B cell (primary cell): ENCODE measurements around the gene SMIM7. TPM values are rescaled to one million over a fixed set of nuclear protein-coding genes. Genes with fewer than 3 reads are reported as not detected.
A peak's percentile ranks its signal among the peaks of the same experiment; 100 is the strongest.

ENCODE experiments used
- ATAC-seq: fragments of 200-7000 bp; cut with Tn5 transposase; one replicate; pipeline ENCODE4 v1.10.0; 2021; ENCODE audit warnings: low read depth, mild to moderate bottlenecking, moderate number of reproducible peaks, moderate library complexity
- CTCF ChIA-PET: fragments of 350-600 bp; sonication (Branson Sonifier 250); formaldehyde crosslinking; loops from one replicate; lab custom pipeline; 2021; ENCODE audit warnings: antibody characterized with exemption, inconsistent platforms; lab: Charles Lee
- POLR2A ChIA-PET: fragments of 350-600 bp; sonication (Branson Sonifier 250); formaldehyde crosslinking; loops from one replicate; lab custom pipeline; 2021; ENCODE audit warnings: antibody characterized with exemption; lab: Charles Lee
- DNase-seq: peaks from one replicate; pipeline ENCODE4 v3.0.0; 2013
- H2AFZ ChIP-seq: 2 replicates; pipeline ENCODE4 v1.6.1; 2012; ENCODE audit warnings: mild to moderate bottlenecking, low read depth, low read length; ENCODE audit not compliant: insufficient read depth, poor library complexity, severe bottlenecking
- H3K27ac ChIP-seq, 2 donors: 1 replicate in 1 of 2; 2 replicates in 1 of 2; pipeline ENCODE4 v1.5.1; 2012 to 2013; ENCODE audit warnings: low read length in 2 of 2, mild to moderate bottlenecking in 2 of 2, moderate library complexity in 1 of 2
- H3K27me3 ChIP-seq, 4 experiments: fragments of 200-600 bp in 1 of 4; sonication (generic) in 1 of 4; replicated peaks in 1 of 4; 1 replicate in 2 of 4; 2 replicates in 2 of 4; pipeline versions ENCODE4 v1.6.1 to v1.7.0; 2013 to 2016; ENCODE audit warnings: low read length in 3 of 4, mild to moderate bottlenecking in 2 of 4, mixed read lengths in 1 of 4, moderate library complexity in 1 of 4; ENCODE audit not compliant: insufficient read depth in 4 of 4, control insufficient read depth in 3 of 4; ENCODE audit errors: control extremely low read depth in 1 of 4
- H3K36me3 ChIP-seq, 2 experiments: replicated peaks in 1 of 2; 1 replicate in 1 of 2; 2 replicates in 1 of 2; pipeline versions ENCODE4 v1.6.1 to v1.7.1; 2013; ENCODE audit warnings: low read length in 1 of 2; ENCODE audit not compliant: insufficient read depth in 2 of 2, control insufficient read depth in 1 of 2; ENCODE audit errors: control extremely low read depth in 1 of 2, extremely low read depth in 1 of 2
- H3K4me1 ChIP-seq, 2 donors: fragments of 200-600 bp in 1 of 2; sonication (generic) in 1 of 2; 1 replicate in 1 of 2; 2 replicates in 1 of 2; pipeline versions ENCODE4 v1.5.1 to v1.6.1; 2013 to 2017; ENCODE audit warnings: low read length in 2 of 2; ENCODE audit not compliant: control insufficient read depth in 2 of 2, insufficient read depth in 2 of 2
- H3K4me2 ChIP-seq: replicated peaks from 2 replicates; pipeline ENCODE3; 2012; ENCODE audit warnings: mild to moderate bottlenecking, low read depth, low read length; ENCODE audit not compliant: poor library complexity, severe bottlenecking
- H3K4me3 ChIP-seq, 5 experiments: fragments of 200-600 bp in 1 of 5; sonication (generic) in 1 of 5; 1 replicate in 3 of 5; 2 replicates in 2 of 5; pipeline versions ENCODE4 v1.5.1 to v1.7.0; 2011 to 2016; ENCODE audit warnings: low read length in 4 of 5, mild to moderate bottlenecking in 4 of 5, low read depth in 2 of 5, control low read depth in 1 of 5, moderate library complexity in 1 of 5; ENCODE audit not compliant: insufficient read depth in 1 of 5; ENCODE audit errors: control extremely low read depth in 1 of 5, extremely low read depth in 1 of 5
- H3K79me2 ChIP-seq: fragments of 200-600 bp; sonication (generic); one replicate; pipeline ENCODE4 v1.6.0; 2016; ENCODE audit warnings: low read length; ENCODE audit not compliant: control insufficient read depth, insufficient read depth
- H3K9ac ChIP-seq: fragments of 200-600 bp; sonication (generic); 2 replicates; pipeline ENCODE4 v1.6.1; 2017; ENCODE audit warnings: mild to moderate bottlenecking, low read length, moderate library complexity
- H3K9me3 ChIP-seq, 3 donors: one replicate each; pipeline versions ENCODE4 v1.6.1 to v1.7.1; 2013; ENCODE audit warnings: low read length in 2 of 3; ENCODE audit not compliant: control insufficient read depth in 2 of 3, insufficient read depth in 1 of 3; ENCODE audit errors: control extremely low read depth in 1 of 3
- H4K20me1 ChIP-seq: 2 replicates; pipeline ENCODE4 v1.6.0; 2012; ENCODE audit warnings: mild to moderate bottlenecking, low read length; ENCODE audit not compliant: insufficient read depth, control insufficient read depth, poor library complexity, severe bottlenecking
- H3K27ac Mint-ChIP-seq: one replicate; pipeline ENCODE4 v1.8.0; 2021; ENCODE audit warnings: mixed read lengths
- H3K27me3 Mint-ChIP-seq: one replicate; pipeline ENCODE4 v1.8.0; 2021; ENCODE audit warnings: mixed read lengths
- H3K4me1 Mint-ChIP-seq: one replicate; pipeline ENCODE4 v1.8.0; 2021; ENCODE audit warnings: mixed read lengths
- H3K4me3 Mint-ChIP-seq: one replicate; pipeline ENCODE4 v1.8.0; 2021; ENCODE audit warnings: mixed read lengths
- H3K9me3 Mint-ChIP-seq: one replicate; pipeline ENCODE4 v1.8.0; 2022; ENCODE audit warnings: mixed read lengths; ENCODE audit not compliant: insufficient read depth
- CTCF ChIP-seq: fragments of 200-600 bp; IDR thresholded peaks from one replicate; pipeline ENCODE4 v1.8.0; 2022; ENCODE audit warnings: antibody characterized with exemption, mild to moderate bottlenecking
- EZH2 ChIP-seq: IDR thresholded peaks from 2 replicates; pipeline ENCODE4 v1.6.1; 2012; ENCODE audit warnings: borderline replicate concordance, low read depth, mild to moderate bottlenecking, moderate library complexity, low read length; ENCODE audit not compliant: insufficient read depth, poor library complexity, severe bottlenecking
- WGBS: methylation state at CpG from one replicate; pipeline ENCODE4 v1.1.5; 2013; ENCODE audit warnings: missing lambda C conversion rate; ENCODE audit not compliant: insufficient coverage; 5-methylcytosine and 5-hydroxymethylcytosine counted together
- intact Hi-C: fragments of 100-400 bp; cut with micrococcal nuclease; formaldehyde crosslinking; loops from one replicate; pipeline ENCODE4 v1.10.0; 2022
- polyA minus RNA-seq: library from RNA; depleted of rRNA, polyadenylated mRNA; stranded (reverse); fragments of >200 nt; gene quantifications from 2 replicates; pipeline ENCODE4 v1.2.3, GENCODE V29; 2012
- polyA plus RNA-seq: library from polyadenylated mRNA; depleted of rRNA; stranded (reverse); fragments of >200 nt; gene quantifications from 2 replicates; pipeline ENCODE4 v1.2.3, GENCODE V29; 2012
- total RNA-seq, 2 donors: library from RNA; stranded (reverse); fragments of 120-200 nt in 1 of 2; gene quantifications; 1 replicate in 1 of 2; 2 replicates in 1 of 2; pipeline versions ENCODE4 v1.2.3 to v1.2.4, GENCODE V29; 2013 to 2022

The SMIM7 gene
- total RNA-seq (132 and 133 TPM in 2 replicates), polyA plus RNA-seq (54.7 and 67.1 TPM in 2 replicates), polyA minus RNA-seq (31.3 and 41.2 TPM in 2 replicates)
- 77.4 TPM for total RNA-seq (2013)

- intact Hi-C loops: loop anchor here (1.0 to 5.0 kb wide), 9 partner anchors 32 to 647 kb away; partner anchors contain the start of genes CHERP, DDA1, MED26 and MRPL34
- Histone ChIP-seq H3K27me3 (no peaks in the 10 kb centered on the region), H3K9ac (peak within 1 kb of the TSS; percentile 84), H3K4me1 (peaks cover 26 to 42% of the 10 kb centered on the region in 2 donors), H3K79me2 (peaks cover 72% of the 10 kb centered on the region), H3K27ac (peak within 1 kb of the TSS; percentile 70 to 79), H3K9me3 (no peaks in the 10 kb centered on the region), H2AFZ (peak within 1 kb of the TSS; percentile 94), H3K4me2 (peak within 1 kb of the TSS; percentile 97), H3K36me3 (peaks cover 2 to 39% of the 10 kb centered on the region in 2 experiments), H4K20me1 (peaks cover 44% of the 10 kb centered on the region), H3K4me3 (peak within 1 kb of the TSS; percentile 62 to 89 (median 83))
- Mint-ChIP-seq H3K4me3 (peak within 1 kb of the TSS; percentile 99), H3K27me3 (no peaks in the 10 kb centered on the region), H3K27ac (peak within 1 kb of the TSS; percentile 97), H3K4me1 (peaks cover 46% of the 10 kb centered on the region), H3K9me3 (no peaks in the 10 kb centered on the region)
- ATAC-seq (peak; percentile 93), DNase-seq (peak; percentile 100)
- no peak for TF ChIP-seq EZH2
- no peak for TF ChIP-seq CTCF
- under 1% methylated on average over 55 of the region's 60 CpGs for WGBS
- ChIA-PET POLR2A (interaction anchor here (0.6 to 4.1 kb wide), 12 partner anchors 16 to 555 kb away, joined by 3 to 35 read pairs (median 6); partner anchors contain the start of genes FAM32A, MED26 and USE1), CTCF (interaction anchor here (0.7 to 1.9 kb wide), 8 partner anchors 12 to 132 kb away, joined by 3 to 8 read pairs (median 4); partner anchors contain the start of gene MED26)
Observed at GRCh38 chr19:16659832-16660708, at the start of gene SMIM7. Gene SMIM7 (minus strand): TSS chr19:16660144. CDS start chr19:16660110, 34 bp downstream.
